Caki2 (cell line): ENCODE data around the gene RXRA. TPM values are rescaled to one million over a fixed set of nuclear protein-coding genes. Genes with fewer than 3 reads are reported as not detected.

Source experiments
- DNase-seq: peaks from one replicate; pipeline ENCODE4 v3.0.0-alpha.2; 2015; ENCODE audit warnings: low read depth
- in situ Hi-C: cut with HindIII; loops from 2 replicates; pipeline ENCODE4 v1.10.0; 2016; ENCODE audit warnings: low sequenced_read_pairs, low pct_unique_long_range_greater_than_20kb, mixed read lengths
- total RNA-seq: library from RNA; depleted of rRNA; stranded (reverse); fragments of >200 nt; shearing (Covaris generic); gene quantifications from 2 replicates; pipeline ENCODE4 v1.2.3, GENCODE V29; 2014; ENCODE audit warnings: low replicate concordance

Gene RXRA
- total RNA-seq, 1 experiment from 2014 or later = 20.6 TPM

DNA sequence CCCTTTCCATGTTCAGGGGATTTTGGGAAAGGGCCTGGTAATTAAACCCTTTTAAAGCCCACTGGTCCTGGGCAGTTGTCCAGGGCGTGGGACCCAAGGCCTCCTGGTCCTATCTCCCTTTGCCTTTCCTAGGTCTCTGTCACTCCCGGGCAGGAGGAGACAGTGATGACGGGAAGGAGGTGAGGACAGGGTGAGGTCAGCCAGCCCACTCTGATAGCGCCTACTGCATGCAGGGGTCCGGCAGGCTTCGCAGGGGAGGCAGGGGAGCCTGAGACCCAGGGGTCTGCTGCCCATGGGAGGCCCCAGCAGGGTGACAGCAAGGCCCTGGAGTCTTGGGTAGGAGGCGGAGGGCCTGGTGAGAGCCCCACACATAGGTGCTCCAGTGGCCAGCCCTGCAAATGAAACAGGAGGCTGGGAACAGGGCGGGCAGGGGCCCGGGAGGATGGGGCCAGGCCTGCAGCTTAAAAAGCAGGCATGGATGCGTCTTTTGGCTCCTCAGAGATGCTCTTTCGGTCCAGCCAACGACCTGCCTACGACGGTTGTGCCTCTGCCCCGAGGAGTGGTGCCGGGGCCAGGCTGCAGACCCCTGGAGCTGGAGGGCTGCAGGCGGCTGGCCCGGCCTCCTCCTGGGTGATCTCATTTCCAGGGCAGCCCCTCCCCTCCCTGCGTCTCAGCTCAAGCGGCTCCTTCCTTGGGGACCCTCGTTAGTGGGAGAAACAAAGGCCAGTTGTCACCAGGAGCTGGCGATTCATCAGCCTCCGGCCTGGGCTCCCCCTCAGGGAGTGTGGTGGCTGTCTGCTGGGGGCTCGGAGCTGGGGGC lies 6.7 kb upstream of the RXRA start:
- in situ Hi-C loops = no loop called here
- DNase-seq = no peak

DNA sequence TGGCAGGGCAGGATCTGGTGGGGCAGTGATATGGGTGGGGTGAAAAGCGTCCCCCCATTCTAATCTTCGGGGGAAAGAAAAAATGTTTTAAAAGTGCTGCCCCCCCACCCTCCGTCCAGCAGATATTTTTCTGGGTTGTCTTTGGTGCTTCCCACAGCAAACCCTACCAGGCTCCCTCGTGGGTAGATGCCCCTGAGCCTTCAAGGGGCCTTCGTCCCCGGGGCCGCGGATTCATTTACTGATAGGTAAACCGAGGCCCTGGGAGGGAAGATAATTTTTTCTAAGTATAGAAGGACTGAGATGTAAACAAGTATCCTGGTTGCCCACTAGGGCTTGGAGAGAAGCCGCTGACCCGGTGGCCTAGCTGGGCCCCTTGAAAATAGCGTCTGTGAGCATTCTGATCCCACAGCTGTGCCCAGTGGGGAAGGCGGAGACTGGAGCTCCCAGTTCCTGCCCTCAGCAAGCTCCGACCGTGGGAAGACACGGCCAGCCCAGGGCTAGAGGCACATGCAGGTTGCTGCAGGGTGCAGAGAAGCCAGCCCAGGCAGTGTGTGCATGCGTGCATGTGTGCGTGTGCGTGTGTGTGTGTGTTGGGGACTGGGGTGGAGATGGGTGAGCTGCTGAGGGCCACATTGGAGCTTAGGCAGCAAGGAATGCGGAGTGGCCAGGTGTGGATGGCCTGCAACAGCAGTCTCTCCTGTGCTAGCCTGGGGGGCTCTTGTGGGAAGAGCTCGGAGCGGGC lies 6.0 kb upstream of the RXRA start:
- DNase-seq = no peak
- in situ Hi-C loops = no loop called here

DNA sequence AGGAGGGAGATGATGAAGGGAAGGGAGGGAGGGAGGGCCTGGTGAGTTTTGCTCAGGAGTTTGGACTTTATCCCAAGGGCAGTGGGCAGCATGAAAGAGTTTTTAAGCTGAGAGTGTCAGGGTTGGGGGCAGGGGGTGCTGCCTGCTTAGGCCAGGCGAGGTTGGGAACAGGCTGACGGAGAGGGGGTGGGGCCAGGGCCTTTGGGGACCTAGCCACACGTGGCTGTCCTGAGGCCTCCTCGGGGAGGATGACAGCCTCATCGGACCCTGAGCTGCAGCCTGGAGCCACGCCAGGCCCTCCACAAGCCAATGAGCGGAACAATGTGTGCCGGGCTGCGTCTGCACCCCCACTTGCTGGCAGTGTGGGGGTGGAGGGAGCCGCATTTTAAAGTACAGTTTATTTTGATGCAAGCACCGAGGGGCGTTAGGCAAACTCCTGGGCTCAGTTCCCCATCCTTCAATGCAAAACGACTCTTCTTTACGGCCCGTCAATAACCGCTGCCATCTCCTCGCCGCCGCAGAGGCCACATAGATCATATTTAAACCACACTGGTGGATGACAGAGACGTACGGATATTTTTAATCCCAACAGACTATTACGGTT lies 5.3 kb upstream of the RXRA start:
- no peak for DNase-seq
- in situ Hi-C loops = no loop called here

DNA sequence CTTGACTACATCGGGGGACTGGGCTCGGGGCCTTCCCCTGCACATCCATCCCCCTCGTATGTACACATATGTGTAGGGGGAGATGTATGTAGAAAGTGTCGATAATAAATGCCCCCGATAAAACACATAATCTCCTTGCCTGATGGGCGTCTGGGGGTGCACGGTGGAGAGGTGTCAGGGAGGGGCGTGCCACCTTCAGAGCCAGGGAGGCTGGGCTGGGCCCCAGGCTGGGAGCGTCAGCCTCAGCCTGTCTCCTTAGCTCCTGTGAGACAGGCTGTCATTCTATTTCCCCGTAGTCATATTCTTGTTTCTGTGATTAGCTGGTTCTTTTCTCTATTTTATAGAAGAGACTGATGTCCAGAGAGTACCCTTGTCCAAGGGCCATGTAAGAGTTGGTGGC lies 4.7 kb upstream of the RXRA start:
- in situ Hi-C loops = no loop called here
- DNase-seq = no peak

DNA sequence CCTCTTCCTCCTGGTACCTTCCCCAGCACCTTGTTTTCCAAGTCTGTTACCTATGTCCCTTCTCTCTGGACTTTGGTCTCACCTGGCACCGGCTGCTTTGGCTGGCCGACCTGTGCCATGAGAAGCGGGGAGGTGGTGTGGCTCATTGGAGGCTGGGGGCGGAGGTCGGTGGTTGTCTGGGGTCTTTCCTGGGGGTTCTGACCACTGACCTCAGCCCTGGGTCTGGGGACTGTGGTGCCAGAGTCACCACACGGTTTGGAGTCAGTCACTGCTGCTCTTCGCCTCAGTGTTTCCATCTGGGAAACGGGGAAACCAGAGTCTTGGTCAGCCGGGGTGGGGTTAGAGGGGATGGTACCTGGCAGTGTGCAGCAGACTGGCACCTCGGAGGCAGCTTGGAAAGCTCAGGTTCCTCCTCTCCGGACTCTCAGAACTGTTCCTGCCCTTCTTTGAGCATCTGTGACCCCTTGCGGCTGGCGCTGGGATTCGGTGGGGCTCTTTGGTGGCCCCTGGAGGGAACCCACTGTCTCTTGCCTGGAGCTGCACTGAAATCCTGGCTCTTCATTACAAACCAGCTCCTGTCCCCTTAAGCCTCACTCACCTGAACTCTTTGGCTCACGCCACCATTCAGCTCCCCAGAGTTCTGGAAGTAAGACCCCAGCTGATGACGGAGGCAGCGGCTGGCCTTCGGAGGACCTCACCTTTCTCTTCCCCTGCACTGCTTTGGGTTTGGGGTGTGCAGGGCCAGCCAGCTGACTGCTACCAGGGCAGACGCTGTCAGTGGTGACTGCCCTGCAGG lies 4.1 kb upstream of the RXRA start:
- DNase-seq = no peak
- in situ Hi-C loops = no loop called here

DNA sequence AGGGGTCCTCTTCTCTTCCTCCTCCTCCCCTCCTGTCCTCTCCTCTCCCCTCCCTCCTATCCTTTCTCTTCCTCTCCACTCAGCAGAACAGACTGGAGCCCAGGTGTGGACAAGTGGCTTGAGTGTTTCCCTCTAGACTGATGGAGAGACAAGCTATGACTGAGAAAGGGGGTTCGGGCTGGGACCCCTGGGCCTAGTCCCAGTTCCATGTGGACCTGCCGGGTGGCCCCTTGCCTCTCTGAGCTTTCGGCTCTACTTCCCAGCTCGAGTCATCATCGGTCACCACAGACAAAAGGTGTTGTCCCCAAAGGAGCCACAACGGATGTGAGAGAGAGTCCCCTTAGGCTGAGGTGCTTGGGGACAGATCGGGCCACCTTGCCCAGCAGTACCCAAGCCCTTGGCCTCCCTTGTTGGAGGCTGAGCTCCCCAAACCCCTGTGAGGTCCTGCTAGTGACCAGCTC lies 3.4 kb upstream of the RXRA start:
- in situ Hi-C loops = no loop called here
- DNase-seq = no peak

DNA sequence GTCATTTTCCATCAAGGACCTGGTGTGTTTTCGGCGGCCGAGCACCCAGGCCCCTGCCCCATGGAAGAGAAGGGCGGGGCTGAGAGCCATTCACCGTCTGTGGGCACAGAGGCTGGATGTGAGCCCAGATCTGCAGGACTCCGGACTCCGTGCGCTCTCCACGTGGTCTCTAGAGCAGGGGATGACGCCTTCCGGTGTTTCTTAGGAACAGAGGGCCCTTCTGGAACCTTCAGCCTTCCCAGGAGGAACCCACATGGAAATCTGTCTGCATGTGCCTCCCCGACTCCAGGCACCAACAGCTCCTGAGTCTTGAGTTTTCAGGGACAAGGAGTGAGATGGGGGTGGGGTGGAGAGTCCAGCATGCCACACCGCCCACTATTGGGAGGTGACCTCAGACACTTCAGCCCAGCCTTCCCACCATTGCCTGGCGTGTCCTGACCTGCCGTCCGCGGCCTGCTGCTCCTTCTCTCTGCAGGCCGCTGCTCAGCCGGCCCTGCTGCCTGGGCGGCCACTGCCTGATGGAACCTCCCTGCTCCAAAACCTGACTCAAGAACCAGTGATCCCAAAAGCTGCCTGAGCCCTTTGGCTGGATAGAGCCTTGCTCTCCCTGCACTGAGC lies 2.4 kb upstream of the RXRA start:
- in situ Hi-C loops = no loop called here
- DNase-seq = peak; percentile 66

DNA sequence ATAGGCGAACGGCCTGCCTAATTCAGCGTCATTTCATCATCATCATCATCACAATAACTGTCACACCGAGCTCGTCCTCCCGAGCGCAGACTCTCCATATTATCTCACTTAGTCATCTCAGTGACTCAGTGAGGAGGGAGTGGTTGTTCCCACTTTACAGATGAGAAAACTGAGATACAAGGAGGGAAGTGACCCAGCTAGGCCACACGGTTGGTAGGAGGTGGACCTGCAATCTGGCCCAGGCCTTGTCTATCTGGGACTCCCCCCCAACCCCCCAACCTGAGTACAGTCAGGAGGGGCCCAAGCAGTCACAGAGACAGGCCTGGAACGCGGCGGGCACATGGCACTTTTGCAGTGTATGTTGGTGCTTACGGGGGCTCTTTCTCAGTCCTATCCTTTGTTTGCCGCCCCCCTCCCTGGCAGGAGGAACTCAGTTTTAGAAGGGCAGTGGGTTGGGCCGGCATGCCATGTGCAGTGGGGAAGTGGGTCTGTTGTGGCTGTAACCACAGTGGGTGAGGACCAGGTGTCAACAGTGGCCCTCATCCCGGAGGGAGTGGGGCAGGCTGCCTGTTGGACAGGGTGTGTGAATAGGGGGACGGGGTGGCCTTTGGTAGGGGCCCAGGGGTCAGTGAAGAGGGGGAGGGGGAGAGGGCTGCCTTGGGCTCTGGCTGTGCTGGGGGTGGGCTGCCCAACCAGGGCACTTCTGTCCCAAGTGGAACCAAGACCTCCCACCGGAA lies 1.7 kb upstream of the RXRA start:
- in situ Hi-C loops = no loop called here
- no peak for DNase-seq

DNA sequence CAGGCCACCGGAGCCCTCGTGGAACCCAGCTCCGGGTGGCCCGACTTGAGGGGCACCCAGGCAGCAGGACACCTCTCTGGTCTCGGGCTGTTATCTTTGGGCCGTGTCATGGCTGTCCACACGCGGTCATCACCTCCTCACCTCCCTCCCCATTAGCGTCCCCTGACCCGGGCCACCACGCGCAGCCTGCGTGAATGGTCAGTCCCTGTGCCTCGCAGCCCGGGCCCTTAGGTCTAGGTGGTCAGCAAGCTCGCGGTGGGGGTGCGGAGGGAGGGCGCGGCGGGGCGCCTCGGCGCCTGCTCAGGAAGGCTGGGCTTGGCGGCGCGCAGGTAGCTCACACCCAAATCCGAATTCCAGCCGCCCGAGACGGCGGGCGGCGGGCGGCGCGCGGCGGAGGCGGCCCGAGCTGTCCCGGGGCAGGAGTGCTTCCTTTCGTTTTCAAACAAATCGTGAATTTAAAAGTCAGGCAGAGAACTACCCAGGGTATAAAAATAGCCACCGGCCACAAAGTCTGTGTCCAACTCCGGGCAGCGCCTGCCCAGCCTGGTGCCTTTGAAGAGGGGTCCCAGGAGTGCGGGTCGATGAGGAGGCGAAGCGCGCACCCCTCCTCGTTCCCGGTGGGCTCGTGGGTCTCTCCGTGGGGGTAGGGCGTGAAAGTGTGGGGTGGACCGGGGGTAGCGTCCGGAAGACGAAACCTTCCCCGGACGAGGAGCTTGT lies 1.0 kb upstream of the RXRA start:
- in situ Hi-C loops = no loop called here

DNA sequence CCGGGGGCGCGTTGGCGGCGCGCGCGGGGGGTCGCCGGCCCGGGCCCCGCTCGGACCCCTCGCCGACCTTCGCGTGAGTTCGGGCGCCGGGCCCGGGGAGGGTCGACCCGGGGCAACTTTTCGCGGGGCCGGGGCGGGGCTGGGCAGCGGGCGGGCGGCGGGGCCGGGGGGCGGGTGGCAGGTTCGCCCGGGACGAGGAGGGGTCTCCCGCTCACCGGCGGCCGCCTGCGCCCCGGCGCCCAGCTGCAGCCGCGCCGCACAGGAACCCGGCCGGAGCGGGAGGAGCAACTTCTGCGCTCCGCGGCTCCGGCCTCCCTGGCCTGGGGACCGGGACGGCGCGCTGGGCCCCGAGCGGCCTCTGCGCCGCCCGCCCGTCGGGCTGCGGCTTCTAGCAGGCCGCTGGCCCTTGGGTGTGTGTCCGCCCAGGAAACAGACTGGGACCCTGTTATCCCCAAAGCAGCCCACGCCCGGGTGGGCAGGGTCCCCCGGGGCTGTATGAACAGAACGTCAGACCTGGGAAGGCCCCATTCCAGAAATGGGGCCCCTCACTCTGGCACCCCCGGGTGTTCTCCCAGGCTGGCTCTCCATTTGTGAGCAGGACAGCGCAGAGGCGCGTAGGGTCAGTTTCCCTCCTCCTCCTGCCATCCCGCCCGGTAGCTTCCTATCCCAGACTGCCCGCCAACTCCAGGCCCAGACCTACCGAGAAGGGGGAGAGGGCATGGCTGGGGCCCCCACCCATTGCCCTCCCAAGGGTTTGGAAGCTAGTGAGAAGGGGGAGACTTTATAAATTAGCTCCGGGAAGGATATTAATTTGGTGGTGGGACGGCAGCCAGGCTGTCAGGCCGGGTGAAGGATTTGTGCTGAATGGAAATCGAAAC lies 708 bp downstream of the RXRA start:
- in situ Hi-C loops = no loop called here
- DNase-seq = no peak

More for the DNA sequence above, 1.0 kb upstream of the RXRA start:
- DNase-seq = peak; percentile 44

DNA sequence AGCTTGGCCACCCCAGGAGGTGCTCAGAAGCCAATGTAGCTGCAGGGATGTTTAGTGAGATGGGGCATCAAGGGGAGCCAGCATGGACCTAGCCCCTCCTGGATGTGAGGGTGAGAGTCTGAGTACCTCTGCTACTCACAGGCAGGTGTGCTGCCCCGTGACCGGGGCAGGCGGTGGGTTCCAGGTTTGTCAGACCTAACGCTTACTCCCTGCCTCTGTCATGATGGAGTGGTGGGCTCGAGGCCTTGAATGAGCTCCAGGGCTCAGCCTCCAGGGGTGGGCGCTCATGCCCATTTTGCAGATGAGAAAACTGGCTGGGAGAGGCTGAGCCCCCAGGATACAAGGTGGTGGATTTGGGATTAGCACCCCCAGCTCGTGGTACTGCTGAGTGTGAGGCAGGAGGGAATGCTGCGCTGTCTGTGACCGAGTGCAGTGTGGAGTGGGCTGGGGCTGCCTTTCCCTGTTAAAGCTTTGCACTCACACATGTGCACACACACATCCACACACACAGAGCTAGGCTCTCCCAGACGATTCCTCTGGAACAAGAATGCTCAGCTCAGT lies 1.5 kb downstream of the RXRA start:
- no peak for DNase-seq
- in situ Hi-C loops = no loop called here

DNA sequence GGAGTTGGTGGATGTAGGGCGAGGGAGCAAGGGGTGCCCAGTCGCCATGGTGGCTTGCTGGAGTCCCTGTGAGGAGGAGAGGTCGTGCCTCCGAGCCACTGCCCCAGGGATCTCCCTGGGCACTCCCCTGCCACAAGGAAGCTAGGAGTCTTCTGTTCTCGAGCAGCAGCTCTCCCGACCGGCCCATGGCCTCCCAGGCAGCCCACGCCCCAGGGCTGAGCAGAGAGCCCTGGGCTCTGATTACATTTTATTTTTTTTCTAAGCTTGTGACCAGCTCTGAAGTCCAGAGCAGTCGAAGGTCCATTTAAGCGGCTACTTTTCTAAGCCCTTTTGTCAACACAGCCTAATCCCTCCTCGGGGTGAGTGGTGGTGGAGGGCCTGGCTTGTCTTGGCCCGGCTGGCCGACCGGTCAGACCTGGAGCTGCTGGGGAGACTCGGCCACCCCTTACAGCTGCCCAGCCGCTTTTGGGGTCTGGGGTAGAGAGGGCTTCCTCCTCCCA lies 2.1 kb downstream of the RXRA start:
- no peak for DNase-seq
- in situ Hi-C loops = no loop called here

DNA sequence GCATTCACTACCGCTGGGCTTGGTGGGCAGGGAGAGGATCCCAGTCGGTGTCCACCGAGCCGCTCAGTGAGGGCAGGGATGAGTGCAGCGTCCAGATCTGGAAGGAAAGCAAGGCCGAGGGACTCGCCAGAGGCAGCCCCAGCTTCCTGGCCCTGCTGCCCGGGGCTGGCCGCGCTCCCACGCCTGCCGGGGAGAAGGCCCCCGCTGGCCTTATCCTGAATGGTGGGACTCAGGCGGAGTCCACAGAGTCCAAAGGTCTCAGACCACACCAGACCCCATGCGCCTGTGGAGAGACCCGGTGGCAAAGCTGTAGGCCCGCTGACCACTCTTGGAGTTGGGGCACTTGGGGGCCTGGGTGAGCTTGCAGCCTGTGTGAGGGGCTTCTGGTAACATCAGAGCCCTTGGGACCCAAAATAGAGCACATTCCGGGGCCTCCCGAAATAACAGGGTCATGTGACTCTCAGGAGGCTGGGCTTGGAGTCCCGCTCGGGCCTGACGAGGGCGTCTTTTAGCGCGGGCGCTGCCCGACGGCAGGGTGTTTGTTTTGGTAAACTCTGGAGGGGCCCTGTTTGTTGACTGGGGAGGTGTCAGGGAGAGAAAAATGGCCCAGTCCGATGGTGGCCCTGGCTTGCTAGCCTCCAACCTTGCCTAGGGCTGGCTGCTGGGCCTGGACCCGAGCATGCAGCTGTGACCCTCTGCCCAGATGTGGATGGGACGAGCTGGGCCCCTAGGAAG lies 2.8 kb downstream of the RXRA start:
- in situ Hi-C loops = no loop called here
- DNase-seq = no peak

DNA sequence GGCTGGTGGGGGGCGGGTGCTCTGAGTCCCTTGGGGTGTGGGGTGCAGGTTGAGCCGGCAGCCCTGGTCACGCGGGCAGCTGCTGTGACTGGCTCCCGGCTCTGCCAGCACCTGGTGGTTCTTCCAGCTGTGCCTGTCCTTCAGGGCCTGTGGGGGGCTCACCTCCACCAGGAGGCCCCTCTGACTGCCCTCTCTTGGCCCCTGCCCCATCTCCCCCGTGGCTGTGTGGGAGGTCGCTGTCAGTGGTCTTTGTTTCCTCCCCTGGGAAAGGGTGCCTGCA lies 3.3 kb downstream of the RXRA start:
- no peak for DNase-seq
- in situ Hi-C loops = no loop called here

DNA sequence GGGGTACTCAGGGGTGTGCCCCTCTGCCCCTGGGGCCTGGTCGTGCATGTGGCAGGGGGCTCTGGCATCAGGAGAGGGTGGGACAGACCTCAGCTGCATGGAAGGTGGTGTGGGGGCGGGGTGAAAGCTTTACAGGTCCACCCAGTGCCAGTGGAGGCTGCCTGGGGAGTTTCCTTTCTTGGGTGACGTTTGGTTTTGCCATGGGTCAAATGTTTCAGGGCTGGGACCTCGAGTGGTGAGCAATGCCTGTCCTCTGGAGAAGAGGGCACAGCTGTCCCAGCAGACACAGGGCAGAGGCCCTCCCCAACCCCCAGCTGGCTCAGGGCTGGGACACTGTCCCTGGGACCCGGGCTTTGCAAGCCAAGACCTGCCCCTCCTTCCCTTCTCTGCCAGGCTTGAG lies 3.6 kb downstream of the RXRA start:
- in situ Hi-C loops = no loop called here
- DNase-seq = peak; percentile 63
